Uterus (tissue), 2 donors: ENCODE results near the gene STRA6.

Source experiments
- CTCF ChIP-seq, 4 experiments: fragments of 200-600 bp in 2 of 4; fragments of 450-650 bp in 2 of 4; sonication (generic) in 2 of 4; IDR thresholded peaks; one replicate each; pipeline ENCODE4 v1.5.1; 2016 to 2019; ENCODE audit warnings: antibody characterized with exemption in 4 of 4, mild to moderate bottlenecking in 2 of 4, moderate library complexity in 1 of 4
- POLR2A ChIP-seq, 2 donors: fragments of 450-650 bp; IDR thresholded peaks; one replicate each; pipeline ENCODE4 v1.6.1; 2016; ENCODE audit warnings: antibody characterized with exemption in 2 of 2, mild to moderate bottlenecking in 1 of 2, moderate library complexity in 1 of 2

- TF ChIP-seq POLR2A (IDR thresholded peaks at IDR 0.05) (no peak), CTCF (IDR thresholded peaks at IDR 0.05) (no peak)
These were observed 18.1 kb upstream of the STRA6 start for GRCh38 chr15:74220475-74221248.
